K562 (cell line): Measurements from ENCODE around the gene CXCR3.

ENCODE experiments used
- BRF1 ChIP-seq: IDR thresholded peaks from 3 replicates; pipeline ENCODE4 v1.6.1; 2011; ENCODE audit warnings: borderline replicate concordance, mild to moderate bottlenecking; ENCODE audit not compliant: insufficient read length; ENCODE audit errors: extremely low read depth
- CEBPG ChIP-seq, 3 experiments: fragments of 200-800 bp in 1 of 3; sonication (Bioruptor generic) in 1 of 3; sonication (generic) in 1 of 3; formaldehyde crosslinking in 1 of 3; IDR thresholded peaks in 2 of 3; conservative IDR thresholded peaks in 1 of 3; 2 replicates each; pipeline versions ENCODE4 v1.6.1 to v1.8.0; 2016 to 2022; ENCODE audit warnings: missing compliant biosample characterization in 2 of 3, missing genetic modification characterization in 2 of 3, mild to moderate bottlenecking in 1 of 3, missing genetic modification reagents in 1 of 3
- HMG20A ChIP-seq: fragments of 450-650 bp; formaldehyde crosslinking; conservative IDR thresholded peaks from 2 replicates; pipeline ENCODE4 v1.4.0; 2020; ENCODE audit warnings: mild to moderate bottlenecking, mixed read lengths
- MAFG ChIP-seq: fragments of 450-650 bp; conservative IDR thresholded peaks from 2 replicates; pipeline ENCODE4 v1.6.1; 2016; ENCODE audit warnings: missing genetic modification characterization, missing compliant biosample characterization
- RAD21 ChIP-seq, 2 experiments: fragments of 250-450 bp in 1 of 2; fragments of 450-650 bp in 1 of 2; sonication (Bioruptor Pico) in 1 of 2; formaldehyde crosslinking in 1 of 2; IDR thresholded peaks in 1 of 2; conservative IDR thresholded peaks in 1 of 2; 2 replicates each; pipeline versions ENCODE4 v1.4.0 to v1.8.0; 2020 to 2022; ENCODE audit warnings: mild to moderate bottlenecking in 2 of 2, moderate library complexity in 1 of 2
- SREBF2 ChIP-seq: sonication (generic); formaldehyde crosslinking; IDR thresholded peaks from 2 replicates; pipeline ENCODE4 v1.4.0; 2020; ENCODE audit warnings: mild to moderate bottlenecking, missing genetic modification reagents
- TF ChIP-seq, protein P1 (sequence below), 2 experiments: fragments of 450-650 bp; IDR thresholded peaks; 2 replicates each; pipeline ENCODE4 v1.6.1; 2016
- TF ChIP-seq, protein P2 (sequence below): fragments of 450-650 bp; IDR thresholded peaks from 2 replicates; pipeline ENCODE4 v1.6.1; 2016; ENCODE audit warnings: antibody characterized with exemption
- TF ChIP-seq, protein P3 (sequence below), 3 experiments: IDR thresholded peaks in 2 of 3; conservative IDR thresholded peaks in 1 of 3; 2 replicates each; pipeline ENCODE4 v1.5.1; 2011 to 2012; ENCODE audit warnings: low read length in 3 of 3, mild to moderate bottlenecking in 3 of 3, control low read depth in 2 of 3, improper control_type of control experiment in 1 of 3, inconsistent platforms in 1 of 3, low read depth in 1 of 3, mixed read lengths in 1 of 3, moderate library complexity in 1 of 3; ENCODE audit not compliant: insufficient read depth in 2 of 3
- TF ChIP-seq, protein P4 (sequence below): sonication (generic); formaldehyde crosslinking; IDR thresholded peaks from 2 replicates; pipeline ENCODE4 v1.5.0; 2020; ENCODE audit warnings: missing genetic modification reagents
- TF ChIP-seq, protein P5 (sequence below), 3 experiments: fragments of 200-800 bp in 1 of 3; sonication (Bioruptor generic) in 1 of 3; sonication (generic) in 1 of 3; formaldehyde crosslinking in 1 of 3; IDR thresholded peaks; 2 replicates each; pipeline versions ENCODE4 v1.6.1 to v1.8.0; 2016 to 2022; ENCODE audit warnings: mild to moderate bottlenecking in 2 of 3, missing compliant biosample characterization in 2 of 3, missing genetic modification characterization in 2 of 3, missing genetic modification reagents in 1 of 3

DNA sequence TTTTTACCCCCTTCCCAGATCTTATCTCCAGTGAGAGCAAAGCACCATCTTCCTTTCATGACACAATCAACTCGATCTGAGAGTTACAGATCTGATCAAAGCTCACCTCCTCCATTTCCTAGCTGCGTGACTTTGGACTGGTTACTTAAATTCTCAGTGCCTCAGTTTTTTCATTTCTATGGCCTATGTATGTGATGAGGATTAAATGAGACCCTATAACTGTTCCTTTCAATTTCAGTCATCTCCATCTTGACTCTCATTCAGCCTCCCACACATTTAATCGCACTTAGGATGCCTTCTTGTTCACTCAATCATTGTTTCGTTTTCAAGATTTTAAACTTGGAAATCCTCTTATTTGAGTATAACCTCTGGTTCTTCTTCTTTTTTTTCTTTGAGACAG, 20.1 kb upstream of the CXCR3 start:
- TF ChIP-seq, protein P1, sequence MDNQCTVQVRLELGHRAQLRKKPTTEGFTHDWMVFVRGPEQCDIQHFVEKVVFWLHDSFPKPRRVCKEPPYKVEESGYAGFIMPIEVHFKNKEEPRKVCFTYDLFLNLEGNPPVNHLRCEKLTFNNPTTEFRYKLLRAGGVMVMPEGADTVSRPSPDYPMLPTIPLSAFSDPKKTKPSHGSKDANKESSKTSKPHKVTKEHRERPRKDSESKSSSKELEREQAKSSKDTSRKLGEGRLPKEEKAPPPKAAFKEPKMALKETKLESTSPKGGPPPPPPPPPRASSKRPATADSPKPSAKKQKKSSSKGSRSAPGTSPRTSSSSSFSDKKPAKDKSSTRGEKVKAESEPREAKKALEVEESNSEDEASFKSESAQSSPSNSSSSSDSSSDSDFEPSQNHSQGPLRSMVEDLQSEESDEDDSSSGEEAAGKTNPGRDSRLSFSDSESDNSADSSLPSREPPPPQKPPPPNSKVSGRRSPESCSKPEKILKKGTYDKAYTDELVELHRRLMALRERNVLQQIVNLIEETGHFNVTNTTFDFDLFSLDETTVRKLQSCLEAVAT (IDR thresholded peaks at IDR 0.05) = no peak
- TF ChIP-seq, protein P2, sequence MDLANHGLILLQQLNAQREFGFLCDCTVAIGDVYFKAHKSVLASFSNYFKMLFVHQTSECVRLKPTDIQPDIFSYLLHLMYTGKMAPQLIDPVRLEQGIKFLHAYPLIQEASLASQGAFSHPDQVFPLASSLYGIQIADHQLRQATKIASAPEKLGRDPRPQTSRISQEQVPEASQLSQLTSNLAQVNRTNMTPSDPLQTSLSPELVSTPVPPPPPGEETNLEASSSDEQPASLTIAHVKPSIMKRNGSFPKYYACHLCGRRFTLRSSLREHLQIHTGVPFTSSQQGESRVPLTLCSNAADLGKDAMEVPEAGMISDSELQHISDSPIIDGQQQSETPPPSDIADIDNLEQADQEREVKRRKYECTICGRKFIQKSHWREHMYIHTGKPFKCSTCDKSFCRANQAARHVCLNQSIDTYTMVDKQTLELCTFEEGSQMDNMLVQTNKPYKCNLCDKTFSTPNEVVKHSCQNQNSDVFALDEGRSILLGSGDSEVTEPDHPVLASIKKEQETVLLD = no peak
- TF ChIP-seq, protein P3, sequence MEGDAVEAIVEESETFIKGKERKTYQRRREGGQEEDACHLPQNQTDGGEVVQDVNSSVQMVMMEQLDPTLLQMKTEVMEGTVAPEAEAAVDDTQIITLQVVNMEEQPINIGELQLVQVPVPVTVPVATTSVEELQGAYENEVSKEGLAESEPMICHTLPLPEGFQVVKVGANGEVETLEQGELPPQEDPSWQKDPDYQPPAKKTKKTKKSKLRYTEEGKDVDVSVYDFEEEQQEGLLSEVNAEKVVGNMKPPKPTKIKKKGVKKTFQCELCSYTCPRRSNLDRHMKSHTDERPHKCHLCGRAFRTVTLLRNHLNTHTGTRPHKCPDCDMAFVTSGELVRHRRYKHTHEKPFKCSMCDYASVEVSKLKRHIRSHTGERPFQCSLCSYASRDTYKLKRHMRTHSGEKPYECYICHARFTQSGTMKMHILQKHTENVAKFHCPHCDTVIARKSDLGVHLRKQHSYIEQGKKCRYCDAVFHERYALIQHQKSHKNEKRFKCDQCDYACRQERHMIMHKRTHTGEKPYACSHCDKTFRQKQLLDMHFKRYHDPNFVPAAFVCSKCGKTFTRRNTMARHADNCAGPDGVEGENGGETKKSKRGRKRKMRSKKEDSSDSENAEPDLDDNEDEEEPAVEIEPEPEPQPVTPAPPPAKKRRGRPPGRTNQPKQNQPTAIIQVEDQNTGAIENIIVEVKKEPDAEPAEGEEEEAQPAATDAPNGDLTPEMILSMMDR (IDR thresholded peaks at IDR 0.05 in 2 of 3, conservative IDR thresholded peaks at IDR 0.05 in 1 of 3; ENCODE audit: insufficient read depth in 2 of 3, low read depth in 1 of 3, low read length in 3 of 3) = no peak
- no peak for TF ChIP-seq CEBPG (CRISPR knock-in tag; IDR thresholded peaks at IDR 0.05)
- no peak for TF ChIP-seq CEBPG (tag; conservative IDR thresholded peaks at IDR 0.05 in 1 of 2, IDR thresholded peaks at IDR 0.05 in 1 of 2)
- no peak for TF ChIP-seq MAFG (tag)
- TF ChIP-seq, protein P4, sequence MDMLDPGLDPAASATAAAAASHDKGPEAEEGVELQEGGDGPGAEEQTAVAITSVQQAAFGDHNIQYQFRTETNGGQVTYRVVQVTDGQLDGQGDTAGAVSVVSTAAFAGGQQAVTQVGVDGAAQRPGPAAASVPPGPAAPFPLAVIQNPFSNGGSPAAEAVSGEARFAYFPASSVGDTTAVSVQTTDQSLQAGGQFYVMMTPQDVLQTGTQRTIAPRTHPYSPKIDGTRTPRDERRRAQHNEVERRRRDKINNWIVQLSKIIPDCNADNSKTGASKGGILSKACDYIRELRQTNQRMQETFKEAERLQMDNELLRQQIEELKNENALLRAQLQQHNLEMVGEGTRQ (CRISPR knock-in tag) = no peak
- no peak for TF ChIP-seq BRF1
- TF ChIP-seq HMG20A (CRISPR knock-in tag) = no peak
- TF ChIP-seq, protein P5, sequence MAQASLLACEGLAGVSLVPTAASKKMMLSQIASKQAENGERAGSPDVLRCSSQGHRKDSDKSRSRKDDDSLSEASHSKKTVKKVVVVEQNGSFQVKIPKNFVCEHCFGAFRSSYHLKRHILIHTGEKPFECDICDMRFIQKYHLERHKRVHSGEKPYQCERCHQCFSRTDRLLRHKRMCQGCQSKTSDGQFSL (CRISPR knock-in tag; IDR thresholded peaks at IDR 0.05) = no peak
- TF ChIP-seq, protein P5 (tag; IDR thresholded peaks at IDR 0.05) = no peak
- TF ChIP-seq SREBF2 (CRISPR knock-in tag) = no peak
- TF ChIP-seq RAD21 (CRISPR knock-in tag; conservative IDR thresholded peaks at IDR 0.05 in 1 of 2, IDR thresholded peaks at IDR 0.05 in 1 of 2) = no peak
